ENCODE results near the gene SASS6.

The SASS6 gene

GRCh38 chr1:100147875-100148274 lies 15.1 kb upstream of the SASS6 start:
- H3K27ac ChIP-seq (replicated peaks) = no peak overlapping the region
- H3K27me3 ChIP-seq (ENCODE audit: insufficient read depth, poor library complexity, severe bottlenecking) = no peaks in the 10 kb centered on the region
- H3K4me3 ChIP-seq (replicated peaks; ENCODE audit: insufficient read depth, low read length) = no peak overlapping the region
- TF ChIP-seq GABPA (IDR thresholded peaks at IDR 0.05; ENCODE audit: low read depth) = no peak
- no peak for TF ChIP-seq POLR2AphosphoS5 (IDR thresholded peaks at IDR 0.05; ENCODE audit: low read depth)
- TF ChIP-seq, protein P1, sequence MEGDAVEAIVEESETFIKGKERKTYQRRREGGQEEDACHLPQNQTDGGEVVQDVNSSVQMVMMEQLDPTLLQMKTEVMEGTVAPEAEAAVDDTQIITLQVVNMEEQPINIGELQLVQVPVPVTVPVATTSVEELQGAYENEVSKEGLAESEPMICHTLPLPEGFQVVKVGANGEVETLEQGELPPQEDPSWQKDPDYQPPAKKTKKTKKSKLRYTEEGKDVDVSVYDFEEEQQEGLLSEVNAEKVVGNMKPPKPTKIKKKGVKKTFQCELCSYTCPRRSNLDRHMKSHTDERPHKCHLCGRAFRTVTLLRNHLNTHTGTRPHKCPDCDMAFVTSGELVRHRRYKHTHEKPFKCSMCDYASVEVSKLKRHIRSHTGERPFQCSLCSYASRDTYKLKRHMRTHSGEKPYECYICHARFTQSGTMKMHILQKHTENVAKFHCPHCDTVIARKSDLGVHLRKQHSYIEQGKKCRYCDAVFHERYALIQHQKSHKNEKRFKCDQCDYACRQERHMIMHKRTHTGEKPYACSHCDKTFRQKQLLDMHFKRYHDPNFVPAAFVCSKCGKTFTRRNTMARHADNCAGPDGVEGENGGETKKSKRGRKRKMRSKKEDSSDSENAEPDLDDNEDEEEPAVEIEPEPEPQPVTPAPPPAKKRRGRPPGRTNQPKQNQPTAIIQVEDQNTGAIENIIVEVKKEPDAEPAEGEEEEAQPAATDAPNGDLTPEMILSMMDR (IDR thresholded peaks at IDR 0.05; ENCODE audit: insufficient read depth, low read length) = no peak
- no peak for TF ChIP-seq SPI1 (IDR thresholded peaks at IDR 0.05; ENCODE audit: borderline replicate concordance, low read depth)
- TF ChIP-seq, protein P2, sequence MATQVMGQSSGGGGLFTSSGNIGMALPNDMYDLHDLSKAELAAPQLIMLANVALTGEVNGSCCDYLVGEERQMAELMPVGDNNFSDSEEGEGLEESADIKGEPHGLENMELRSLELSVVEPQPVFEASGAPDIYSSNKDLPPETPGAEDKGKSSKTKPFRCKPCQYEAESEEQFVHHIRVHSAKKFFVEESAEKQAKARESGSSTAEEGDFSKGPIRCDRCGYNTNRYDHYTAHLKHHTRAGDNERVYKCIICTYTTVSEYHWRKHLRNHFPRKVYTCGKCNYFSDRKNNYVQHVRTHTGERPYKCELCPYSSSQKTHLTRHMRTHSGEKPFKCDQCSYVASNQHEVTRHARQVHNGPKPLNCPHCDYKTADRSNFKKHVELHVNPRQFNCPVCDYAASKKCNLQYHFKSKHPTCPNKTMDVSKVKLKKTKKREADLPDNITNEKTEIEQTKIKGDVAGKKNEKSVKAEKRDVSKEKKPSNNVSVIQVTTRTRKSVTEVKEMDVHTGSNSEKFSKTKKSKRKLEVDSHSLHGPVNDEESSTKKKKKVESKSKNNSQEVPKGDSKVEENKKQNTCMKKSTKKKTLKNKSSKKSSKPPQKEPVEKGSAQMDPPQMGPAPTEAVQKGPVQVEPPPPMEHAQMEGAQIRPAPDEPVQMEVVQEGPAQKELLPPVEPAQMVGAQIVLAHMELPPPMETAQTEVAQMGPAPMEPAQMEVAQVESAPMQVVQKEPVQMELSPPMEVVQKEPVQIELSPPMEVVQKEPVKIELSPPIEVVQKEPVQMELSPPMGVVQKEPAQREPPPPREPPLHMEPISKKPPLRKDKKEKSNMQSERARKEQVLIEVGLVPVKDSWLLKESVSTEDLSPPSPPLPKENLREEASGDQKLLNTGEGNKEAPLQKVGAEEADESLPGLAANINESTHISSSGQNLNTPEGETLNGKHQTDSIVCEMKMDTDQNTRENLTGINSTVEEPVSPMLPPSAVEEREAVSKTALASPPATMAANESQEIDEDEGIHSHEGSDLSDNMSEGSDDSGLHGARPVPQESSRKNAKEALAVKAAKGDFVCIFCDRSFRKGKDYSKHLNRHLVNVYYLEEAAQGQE (IDR thresholded peaks at IDR 0.05; ENCODE audit: insufficient replicate concordance, low read depth) = no peak
- no peak for DNase-seq (ENCODE audit: low read depth in 1 of 2, low spot score in 1 of 2)

DNA sequence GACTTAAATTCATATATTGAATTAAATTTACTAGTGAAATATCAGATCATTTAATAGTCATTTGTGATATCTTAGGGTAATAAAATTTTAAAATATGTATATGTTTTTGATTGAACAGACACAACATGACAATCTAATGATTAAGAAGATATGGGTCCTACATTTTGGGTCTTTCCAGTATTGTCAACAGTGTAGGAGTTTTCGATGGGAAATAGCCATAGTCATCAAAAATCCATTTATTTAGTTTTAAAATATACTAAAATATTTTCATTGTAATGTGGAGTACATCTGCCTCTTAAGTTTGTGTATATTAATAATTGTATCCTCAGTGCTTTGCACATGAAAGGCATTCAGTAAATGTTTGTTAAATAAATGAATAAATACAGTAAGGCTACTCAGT lies 14.2 kb upstream of the SASS6 start:
- TF ChIP-seq POLR2AphosphoS5 (IDR thresholded peaks at IDR 0.05; ENCODE audit: low read depth) (no peak), GABPA (IDR thresholded peaks at IDR 0.05; ENCODE audit: low read depth) (no peak), SPI1 (IDR thresholded peaks at IDR 0.05; ENCODE audit: borderline replicate concordance, low read depth) (no peak)
- TF ChIP-seq, protein P2 (IDR thresholded peaks at IDR 0.05; ENCODE audit: insufficient replicate concordance, low read depth) = no peak
- TF ChIP-seq, protein P1 (IDR thresholded peaks at IDR 0.05; ENCODE audit: insufficient read depth, low read length) = no peak
- Histone ChIP-seq H3K4me3 (replicated peaks; ENCODE audit: insufficient read depth, low read length) (no peak overlapping the region), H3K27me3 (ENCODE audit: insufficient read depth, poor library complexity, severe bottlenecking) (no peaks in the 10 kb centered on the region), H3K27ac (replicated peaks) (no peak overlapping the region)
- DNase-seq (ENCODE audit: low read depth in 1 of 2, low spot score in 1 of 2) = no peak

GRCh38 chr1:100145116-100145515 lies 12.4 kb upstream of the SASS6 start:
- no peak for DNase-seq (ENCODE audit: low read depth in 1 of 2, low spot score in 1 of 2)
- TF ChIP-seq POLR2AphosphoS5 (IDR thresholded peaks at IDR 0.05; ENCODE audit: low read depth) (no peak), SPI1 (IDR thresholded peaks at IDR 0.05; ENCODE audit: borderline replicate concordance, low read depth) (no peak)
- TF ChIP-seq, protein P1 (IDR thresholded peaks at IDR 0.05; ENCODE audit: insufficient read depth, low read length) = no peak

DNA sequence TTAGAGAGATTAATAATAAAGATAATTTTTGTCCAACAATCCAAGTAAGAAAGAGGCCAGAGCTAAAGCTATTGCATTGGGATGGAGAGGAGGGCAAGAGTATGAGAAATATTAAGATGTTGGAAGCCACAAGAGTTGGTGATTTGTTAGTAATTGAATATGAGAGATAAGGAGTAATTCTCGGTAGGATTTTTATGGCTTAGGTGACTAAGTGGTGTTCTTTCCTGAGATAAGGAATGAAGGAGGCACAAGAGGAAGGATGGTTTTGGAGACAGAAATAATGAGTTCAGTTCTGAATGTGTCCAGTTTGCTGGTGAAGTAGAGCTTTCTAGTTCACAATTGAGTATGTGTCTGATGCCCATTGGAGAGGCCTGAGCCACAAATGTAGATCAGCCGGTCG lies 9.6 kb upstream of the SASS6 start:
- H3K27ac ChIP-seq (replicated peaks) = no peak overlapping the region
- H3K27me3 ChIP-seq (ENCODE audit: insufficient read depth, poor library complexity, severe bottlenecking) = no peaks in the 10 kb centered on the region
- TF ChIP-seq, protein P2 (IDR thresholded peaks at IDR 0.05; ENCODE audit: insufficient replicate concordance, low read depth) = no peak
- TF ChIP-seq GABPA (IDR thresholded peaks at IDR 0.05; ENCODE audit: low read depth) (no peak), SPI1 (IDR thresholded peaks at IDR 0.05; ENCODE audit: borderline replicate concordance, low read depth) (no peak), POLR2AphosphoS5 (IDR thresholded peaks at IDR 0.05; ENCODE audit: low read depth) (no peak)
- TF ChIP-seq, protein P1 (IDR thresholded peaks at IDR 0.05; ENCODE audit: insufficient read depth, low read length) = no peak
- no peak overlapping the region for H3K4me3 ChIP-seq (replicated peaks; ENCODE audit: insufficient read depth, low read length)
- DNase-seq (ENCODE audit: low read depth in 1 of 2, low spot score in 1 of 2) = no peak

More at GRCh38 chr1:100145116-100145515, 12.4 kb upstream of the SASS6 start:
- no peak overlapping the region for H3K4me3 ChIP-seq (replicated peaks; ENCODE audit: insufficient read depth, low read length)
- H3K27ac ChIP-seq (replicated peaks) = no peak overlapping the region
- H3K27me3 ChIP-seq (ENCODE audit: insufficient read depth, poor library complexity, severe bottlenecking) = no peaks in the 10 kb centered on the region

Measured in HL-60 (cell line).